ENCODE measurements around the gene HDAC10. TPM values are rescaled to one million over a fixed set of nuclear protein-coding genes. Genes with fewer than 3 reads are reported as not detected.
A peak's percentile ranks its signal among the peaks of the same experiment; 100 is the strongest.

Gene HDAC10
- total and polyA plus RNA-seq, 10 of the 15 experiments (the other 5 are each of a cell fraction or from before 2014, with no cell fraction given) = 0.26 to 48.6 (median 5.0) TPM

- Histone ChIP-seq H3K4me3 (peak overlapping the region; percentile 83), H3K27me3 (replicated peaks in 1 of 2; ENCODE audit: control insufficient read depth in 2 of 2, insufficient read depth in 2 of 2, low read length in 1 of 2) (no peaks in the 10 kb centered on the region), H3K4me1 (ENCODE audit: control insufficient read depth, insufficient read depth, low read length) (peaks cover 16% of the 10 kb centered on the region), H2AFZ (ENCODE audit: control insufficient read depth, low read depth, low read length) (peak overlapping the region; percentile 90), H4K20me1 (ENCODE audit: control insufficient read depth, insufficient read depth) (no peaks in the 10 kb centered on the region; the same call in none of the 2 replicates), H3K9ac (ENCODE audit: control insufficient read depth, insufficient read depth, low read length) (peak overlapping the region; percentile 90), H3K36me3 (ENCODE audit: control insufficient read depth in 2 of 2, insufficient read depth in 2 of 2, low read length in 1 of 2) (peaks cover 9 to 20% of the 10 kb centered on the region in 2 experiments; a peak in 3 of 4 replicates), H3K27ac (ENCODE audit: control insufficient read depth, insufficient read depth) (peak overlapping the region; percentile 71), H3K79me2 (ENCODE audit: control insufficient read depth, insufficient read depth, low read length) (peaks cover 55% of the 10 kb centered on the region), H3K4me2 (ENCODE audit: control insufficient read depth, insufficient read depth) (peak overlapping the region; percentile 98), H3K9me3 (replicated peaks; ENCODE audit: control insufficient read depth, insufficient read depth, low read length) (no peaks in the 10 kb centered on the region)
- ChIA-PET POLR2A (interaction anchor here (0.8 to 1.4 kb wide), 5 partner anchors 7 to 318 kb away, joined by 3 to 4 read pairs (median 3); partner anchors contain the start of gene HDAC10), SMC1A (ENCODE audit: uncharacterized antibody, unreplicated experiment) (interaction anchor here (1.0 to 2.9 kb wide), 4 partner anchors 29 to 254 kb away, joined by 3 to 11 read pairs (median 6); no protein-coding TSS in a partner anchor), RAD21 (ENCODE audit: unreplicated experiment) (interaction anchor here (1.1 to 1.7 kb wide), 4 partner anchors 98 to 377 kb away, joined by 3 to 4 read pairs (median 3); partner anchors contain the start of gene SCO2), CTCF (interaction anchor here (0.6 to 3.1 kb wide), 7 partner anchors 28 to 377 kb away, joined by 3 to 19 read pairs (median 4); no protein-coding TSS in a partner anchor)
- no peak for FAIRE-seq
- intact Hi-C loops (cut with micrococcal nuclease; ENCODE audit: unreplicated experiment) = loop anchor here (5.0 to 10.0 kb wide), 2 partner anchors 231 to 378 kb away; partner anchors contain the start of gene SBF1
- TF ChIP-seq HDAC6 (IDR thresholded peaks at IDR 0.05; ENCODE audit: unreplicated experiment) (no peak), ZSCAN29 (IDR thresholded peaks at IDR 0.05) (no peak), RELB (IDR thresholded peaks at IDR 0.05; ENCODE audit: low read depth) (no peak), NFXL1 (IDR thresholded peaks at IDR 0.05; ENCODE audit: borderline replicate concordance) (no peak), DPF2 (IDR thresholded peaks at IDR 0.05) (no peak), SPI1 (IDR thresholded peaks at IDR 0.05; ENCODE audit: borderline replicate concordance, insufficient read depth, low read depth, low read length) (no peak), ESRRA (IDR thresholded peaks at IDR 0.05; ENCODE audit: low read length) (no peak), RELA (IDR thresholded peaks at IDR 0.05; ENCODE audit: borderline replicate concordance, partially characterized antibody) (no peak), USF2 (IDR thresholded peaks at IDR 0.05; ENCODE audit: borderline replicate concordance, low read depth, low read length) (no peak), FOXM1 (IDR thresholded peaks at IDR 0.05; ENCODE audit: low read depth, low read length) (no peak), RAD51 (IDR thresholded peaks at IDR 0.05) (no peak), JUND (IDR thresholded peaks at IDR 0.05; ENCODE audit: low read depth, low read length) (no peak), SMAD1 (IDR thresholded peaks at IDR 0.05; ENCODE audit: low read depth, partially characterized antibody) (no peak), CBX5 (IDR thresholded peaks at IDR 0.05; ENCODE audit: low read depth) (no peak), BHLHE40 (IDR thresholded peaks at IDR 0.05; ENCODE audit: borderline replicate concordance in 1 of 2, low read depth in 2 of 2, low read length in 1 of 2) (no peak), HSF1 (IDR thresholded peaks at IDR 0.05; ENCODE audit: low read depth, low read length) (no peak), ZNF207 (IDR thresholded peaks at IDR 0.05; ENCODE audit: borderline replicate concordance) (no peak)
- no peak for DNase-seq (ENCODE audit: low read depth, low spot score)
- 1% methylated on average over 27 of the region's 27 CpGs for WGBS (ENCODE audit: insufficient coverage, insufficient replicate concordance, low lambda C conversion rate, missing lambda C conversion rate)
- no peak for ATAC-seq
- in situ Hi-C loops (cut with MboI) = no loop called here
- BruUV-seq (replicated peaks) = no TSS peak
Measured at GRCh38 chr22:50243685-50244419, 7.2 kb downstream of the HDAC10 start.

All from GM12878 (cell line).